Hepatocyte (in vitro differentiated cells): ENCODE results near the gene ODAM.

Source experiments
- CTCF ChIP-seq: fragments of 200-600 bp; sonication (generic); IDR thresholded peaks from 2 replicates; pipeline ENCODE4 v1.5.1; 2016; ENCODE audit warnings: antibody characterized with exemption, mild to moderate bottlenecking; ENCODE audit not compliant: poor library complexity
- EZH2 ChIP-seq: fragments of 200-600 bp; sonication (generic); IDR thresholded peaks from 2 replicates; pipeline ENCODE4 v1.6.1; 2016; ENCODE audit warnings: antibody characterized with exemption, mild to moderate bottlenecking, borderline replicate concordance
- EZH2phosphoT487 ChIP-seq: fragments of 200-600 bp; sonication (generic); IDR thresholded peaks from one replicate; pipeline ENCODE4 v1.6.1; 2018; ENCODE audit warnings: antibody characterized with exemption, mild to moderate bottlenecking, low read depth, moderate library complexity; ENCODE audit not compliant: unreplicated experiment, severe bottlenecking

GRCh38 chr4:70177090-70177489 lies 18.4 kb upstream of the ODAM start:
- TF ChIP-seq EZH2 (no peak), CTCF (no peak), EZH2phosphoT487 (no peak)
